Left forelimb (tissue), 1 donor: ENCODE results near the gene PTPN1.
A peak's percentile ranks its signal among the peaks of the same experiment; 100 is the strongest.
"Not testable (repeated sequence)": the region's sequence is repeated elsewhere in the genome, so short reads cannot be mapped to it uniquely, and the experiment has no call there.

Experiments
- DNase-seq: peaks from one replicate; pipeline ENCODE4 v3.0.0-alpha.2; 2018; ENCODE audit warnings: low spot score

PTPN1 gene

GRCh38 chr20:50481741-50482140 is 28.4 kb upstream of the PTPN1 start:
- no peak for DNase-seq

GRCh38 chr20:50482396-50482981 is 27.7 kb upstream of the PTPN1 start:
- no peak for DNase-seq

GRCh38 chr20:50484271-50484976 is 25.8 kb upstream of the PTPN1 start:
- no peak for DNase-seq

- DNase-seq: no peak
These were observed 22.8 kb upstream of the PTPN1 start for GRCh38 chr20:50487397-50487796.

GRCh38 chr20:50488236-50488806 is 21.9 kb upstream of the PTPN1 start:
- DNase-seq: no peak

- peak; percentile 9 for DNase-seq
These were observed 19.0 kb upstream of the PTPN1 start for GRCh38 chr20:50491168-50491567.

- no peak for DNase-seq
These were observed 18.1 kb upstream of the PTPN1 start for GRCh38 chr20:50491926-50492634.

GRCh38 chr20:50493881-50494253 is 16.3 kb upstream of the PTPN1 start:
- DNase-seq: no peak

- DNase-seq: no peak
These were observed 15.8 kb upstream of the PTPN1 start for GRCh38 chr20:50494428-50494827.

- no peak for DNase-seq
These were observed 13.3 kb upstream of the PTPN1 start for GRCh38 chr20:50496773-50497385.

- no peak for DNase-seq
These were observed 12.0 kb upstream of the PTPN1 start for GRCh38 chr20:50498071-50498776.

- DNase-seq: no peak
These were observed 10.2 kb upstream of the PTPN1 start for GRCh38 chr20:50499938-50500337.

- no peak for DNase-seq
These were observed 8.0 kb upstream of the PTPN1 start for GRCh38 chr20:50501972-50502745.

GRCh38 chr20:50504231-50504823 is 5.9 kb upstream of the PTPN1 start:
- DNase-seq: no peak

- no peak for DNase-seq
These were observed 4.0 kb upstream of the PTPN1 start for GRCh38 chr20:50506270-50506579.

GRCh38 chr20:50507745-50508144 is 2.4 kb upstream of the PTPN1 start:
- DNase-seq: not testable (repeated sequence)

- DNase-seq: no peak
These were observed 1.9 kb upstream of the PTPN1 start for GRCh38 chr20:50508171-50508755.

- no peak for DNase-seq
These were observed 741 bp downstream of the PTPN1 start for GRCh38 chr20:50510706-50511542.

- no peak for DNase-seq
These were observed 2.1 kb downstream of the PTPN1 start for GRCh38 chr20:50512323-50512722.
